Lung (tissue), 12 donors: ENCODE measurements around the gene UBE4A. TPM values are rescaled to one million over a fixed set of nuclear protein-coding genes. Genes with fewer than 3 reads are reported as not detected.

Experiments used
- ATAC-seq: fragments of 200-7000 bp; cut with Tn5 transposase; one replicate; pipeline ENCODE4 v1.9.1; 2020; ENCODE audit warnings: moderate number of reproducible peaks; ENCODE audit not compliant: insufficient read depth, low FRiP score
- DNase-seq, 3 donors: peaks; one replicate each; pipeline ENCODE4 v3.0.0-alpha.2; 2013 to 2017
- H3K27ac ChIP-seq, 2 donors: one replicate each; pipeline ENCODE4 v1.5.1; 2013; ENCODE audit warnings: mild to moderate bottlenecking in 2 of 2, moderate library complexity in 2 of 2, control low read depth in 1 of 2, inconsistent platforms in 1 of 2, low read depth in 1 of 2, low read length in 1 of 2
- H3K27me3 ChIP-seq, 3 donors: one replicate each; pipeline ENCODE4 v1.5.1; 2013; ENCODE audit warnings: low read length in 2 of 3; ENCODE audit not compliant: control insufficient read depth in 3 of 3, insufficient read depth in 3 of 3
- H3K36me3 ChIP-seq, 4 donors: one replicate each; pipeline ENCODE4 v1.5.1; 2013; ENCODE audit warnings: low read length in 4 of 4, mild to moderate bottlenecking in 1 of 4, moderate library complexity in 1 of 4; ENCODE audit not compliant: control insufficient read depth in 4 of 4, insufficient read depth in 4 of 4
- H3K4me1 ChIP-seq, 5 donors: one replicate each; pipeline ENCODE4 v1.5.1; 2013; ENCODE audit warnings: low read length in 5 of 5, mild to moderate bottlenecking in 2 of 5, moderate library complexity in 1 of 5; ENCODE audit not compliant: control insufficient read depth in 5 of 5, insufficient read depth in 5 of 5
- H3K4me3 ChIP-seq: one replicate; pipeline ENCODE4 v1.5.1; 2013; ENCODE audit warnings: mild to moderate bottlenecking, control low read depth, moderate library complexity
- H3K9ac ChIP-seq, 2 donors: one replicate each; pipeline ENCODE4 v1.5.1; 2013; ENCODE audit warnings: low read length in 2 of 2, control low read depth in 1 of 2; ENCODE audit not compliant: insufficient read depth in 1 of 2
- H3K9me3 ChIP-seq, 4 donors: one replicate each; pipeline ENCODE4 v1.5.1; 2013; ENCODE audit warnings: low read length in 3 of 4, mild to moderate bottlenecking in 1 of 4, moderate library complexity in 1 of 4; ENCODE audit not compliant: control insufficient read depth in 4 of 4, insufficient read depth in 3 of 4
- WGBS, 2 donors: extraction: QIAGEN DNeasy Blood & Tissue Kit; methylation state at CpG; one replicate each; pipeline ENCODE4 v1.1.7; 2013; 5-methylcytosine and 5-hydroxymethylcytosine counted together
- polyA plus RNA-seq, 2 donors: library from polyadenylated mRNA; stranded (reverse); fragments of 200-250 nt; gene quantifications; one replicate each; pipeline ENCODE4 v1.2.1, GENCODE V29; 2013
- total RNA-seq, 2 donors: library from RNA; depleted of rRNA in 1 of 2; stranded (reverse); fragments of >200 nt in 1 of 2; gene quantifications; one replicate each; pipeline ENCODE4 v1.2.1, GENCODE V29; 2014 to 2021
- TF ChIP-seq, protein P1 (sequence below): IDR thresholded peaks from 2 replicates; pipeline ENCODE4 v1.5.1; 2012; ENCODE audit warnings: mild to moderate bottlenecking; ENCODE audit errors: control extremely low read depth, extremely low read depth
- donor health status: control.
- donor health status: control.
- donor health status: Bipolar disorder and iron deficiency.
- donor health status: healthy.
- donor health status: DM: yes; HTN: yes; CAD: no.

UBE4A gene
- total and polyA plus RNA-seq, 4 donors = 14.9 to 53.2 (median 27.8) TPM

DNA sequence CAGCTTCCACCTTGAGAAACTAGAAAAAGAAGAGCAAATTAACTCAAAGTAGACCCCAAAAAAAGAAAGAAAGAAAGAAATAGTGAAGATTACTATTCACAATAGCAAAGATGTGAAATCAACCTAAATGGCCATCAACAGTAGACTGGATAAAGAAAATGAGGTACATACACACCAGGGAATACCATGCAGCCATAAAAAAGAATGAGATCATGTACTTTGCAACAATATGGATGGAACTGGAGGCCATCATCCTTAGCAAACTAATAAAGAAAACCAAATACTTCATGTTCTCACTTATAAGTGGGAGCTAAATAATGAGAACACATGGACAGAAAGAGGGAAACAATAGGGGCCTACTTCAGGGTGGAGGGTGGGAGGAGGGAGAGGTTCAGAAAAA lies 30.7 kb upstream of the UBE4A start:
- H3K4me3 ChIP-seq = no peak overlapping the region
- no peak for DNase-seq
- no peak overlapping the region for H3K9ac ChIP-seq
- no peaks in the 10 kb centered on the region for H3K36me3 ChIP-seq
- H3K27me3 ChIP-seq = no peaks in the 10 kb centered on the region
- no peak overlapping the region for H3K27ac ChIP-seq
- no peak for ATAC-seq
- H3K4me1 ChIP-seq = no peaks in the 10 kb centered on the region
- no peaks in the 10 kb centered on the region for H3K9me3 ChIP-seq
- TF ChIP-seq, protein P1, sequence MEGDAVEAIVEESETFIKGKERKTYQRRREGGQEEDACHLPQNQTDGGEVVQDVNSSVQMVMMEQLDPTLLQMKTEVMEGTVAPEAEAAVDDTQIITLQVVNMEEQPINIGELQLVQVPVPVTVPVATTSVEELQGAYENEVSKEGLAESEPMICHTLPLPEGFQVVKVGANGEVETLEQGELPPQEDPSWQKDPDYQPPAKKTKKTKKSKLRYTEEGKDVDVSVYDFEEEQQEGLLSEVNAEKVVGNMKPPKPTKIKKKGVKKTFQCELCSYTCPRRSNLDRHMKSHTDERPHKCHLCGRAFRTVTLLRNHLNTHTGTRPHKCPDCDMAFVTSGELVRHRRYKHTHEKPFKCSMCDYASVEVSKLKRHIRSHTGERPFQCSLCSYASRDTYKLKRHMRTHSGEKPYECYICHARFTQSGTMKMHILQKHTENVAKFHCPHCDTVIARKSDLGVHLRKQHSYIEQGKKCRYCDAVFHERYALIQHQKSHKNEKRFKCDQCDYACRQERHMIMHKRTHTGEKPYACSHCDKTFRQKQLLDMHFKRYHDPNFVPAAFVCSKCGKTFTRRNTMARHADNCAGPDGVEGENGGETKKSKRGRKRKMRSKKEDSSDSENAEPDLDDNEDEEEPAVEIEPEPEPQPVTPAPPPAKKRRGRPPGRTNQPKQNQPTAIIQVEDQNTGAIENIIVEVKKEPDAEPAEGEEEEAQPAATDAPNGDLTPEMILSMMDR = no peak

DNA sequence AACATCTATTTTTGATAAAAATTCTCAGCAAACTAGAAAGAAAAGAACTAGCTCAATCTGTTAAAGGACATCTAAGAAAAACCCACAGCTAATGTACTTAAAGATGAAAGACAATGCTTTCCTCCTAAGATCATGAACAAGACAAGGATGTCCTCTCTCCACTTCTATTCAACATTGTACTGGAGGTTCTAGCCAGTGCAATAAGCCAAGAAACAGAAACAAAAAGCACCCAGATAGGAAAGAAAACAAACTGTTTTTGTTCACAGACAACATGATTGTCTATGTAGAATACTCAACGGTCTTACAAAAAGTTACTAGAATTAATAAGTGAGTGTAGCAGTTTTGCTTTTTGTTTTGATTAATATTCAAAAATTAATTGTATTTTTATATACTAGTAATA lies 24.7 kb upstream of the UBE4A start:
- H3K9ac ChIP-seq = no peak overlapping the region
- WGBS, 2 donors = 64 to 93% methylated on average over 1 of the region's 1 CpG
- H3K36me3 ChIP-seq = no peaks in the 10 kb centered on the region
- H3K4me1 ChIP-seq = no peaks in the 10 kb centered on the region
- ATAC-seq = no peak
- no peaks in the 10 kb centered on the region for H3K27me3 ChIP-seq
- no peak for DNase-seq
- H3K27ac ChIP-seq = no peak overlapping the region
- no peak overlapping the region for H3K4me3 ChIP-seq
- TF ChIP-seq, protein P1 = no peak
- H3K9me3 ChIP-seq = no peaks in the 10 kb centered on the region

DNA sequence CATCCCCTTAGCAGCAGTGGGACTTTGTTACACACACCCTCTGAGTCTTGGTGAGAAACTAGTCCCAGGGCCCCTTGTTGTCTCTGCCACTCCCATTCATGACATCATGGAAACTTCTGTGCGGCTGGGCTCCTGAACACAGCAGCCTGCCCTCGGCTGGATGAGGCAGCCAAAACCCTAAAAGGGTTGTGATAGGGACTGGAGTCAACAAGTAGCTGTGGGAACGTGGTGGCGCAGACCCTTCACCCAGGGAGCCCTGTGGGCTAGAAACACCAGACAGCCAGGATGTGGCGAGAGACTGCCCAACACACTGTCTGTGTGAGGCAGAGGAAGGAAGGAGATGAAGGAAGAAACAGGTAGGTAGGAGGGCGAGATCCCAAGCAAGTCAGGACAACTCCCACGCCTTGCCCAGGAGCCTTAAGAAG lies 20.8 kb upstream of the UBE4A start:
- H3K4me1 ChIP-seq = no peaks in the 10 kb centered on the region
- DNase-seq = peak in 1 of 3 donors; percentile 15
- TF ChIP-seq, protein P1 = no peak
- H3K36me3 ChIP-seq = no peaks in the 10 kb centered on the region
- H3K27ac ChIP-seq = no peak overlapping the region
- 64 to 65% methylated on average over 7 of the region's 7 CpGs for WGBS, 2 donors
- H3K9ac ChIP-seq = no peak overlapping the region
- H3K4me3 ChIP-seq = no peak overlapping the region
- no peaks in the 10 kb centered on the region for H3K27me3 ChIP-seq
- no peaks in the 10 kb centered on the region for H3K9me3 ChIP-seq
- ATAC-seq = peak; percentile 19

DNA sequence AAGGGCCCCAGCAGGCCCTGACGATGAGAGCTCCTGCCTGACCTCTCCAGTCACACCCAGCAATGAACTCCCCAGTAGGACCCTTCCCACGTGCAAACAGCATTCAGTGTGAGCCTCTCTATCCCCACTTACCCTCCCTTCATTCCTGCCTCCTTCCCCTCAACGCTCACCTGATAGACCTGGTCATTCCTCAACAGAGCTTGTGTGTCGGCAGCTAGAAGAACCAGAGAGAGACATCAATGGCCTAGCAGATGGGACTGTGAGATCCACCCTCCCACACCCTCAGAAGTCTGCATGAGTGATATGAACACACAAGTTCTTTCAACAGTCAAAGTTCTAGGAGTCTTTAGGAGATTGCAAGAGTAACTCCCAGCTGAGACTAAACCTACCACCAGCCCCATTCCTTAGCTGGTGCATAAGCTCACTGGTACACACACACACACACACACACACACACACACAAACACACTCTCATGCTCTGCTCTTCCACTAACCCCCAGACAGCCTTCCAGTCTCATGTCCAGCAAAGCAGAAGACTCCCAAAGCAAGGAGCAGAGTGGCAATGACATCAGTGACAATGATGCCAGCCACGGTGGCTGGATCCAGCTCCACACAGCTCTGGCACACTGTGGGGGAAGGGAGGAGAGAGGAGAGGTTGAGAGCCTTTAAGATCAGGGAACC lies 20.0 kb upstream of the UBE4A start:
- no peaks in the 10 kb centered on the region for H3K27me3 ChIP-seq
- DNase-seq = no peak
- ATAC-seq = no peak
- H3K9ac ChIP-seq = no peak overlapping the region
- no peak overlapping the region for H3K4me3 ChIP-seq
- 83 to 88% methylated on average over 5 of the region's 5 CpGs for WGBS, 2 donors
- H3K4me1 ChIP-seq = no peaks in the 10 kb centered on the region
- H3K9me3 ChIP-seq = no peaks in the 10 kb centered on the region
- H3K27ac ChIP-seq = no peak overlapping the region
- H3K36me3 ChIP-seq = no peaks in the 10 kb centered on the region
- TF ChIP-seq, protein P1 = no peak
